HG03342 (cell line): ENCODE data around the gene EGFL6.
"Not testable (repeated sequence)": the region's sequence is repeated elsewhere in the genome, so short reads cannot be mapped to it uniquely, and the experiment has no call there.

ENCODE experiments used
- ATAC-seq: cut with Tn5 transposase; IDR thresholded peaks from one replicate; pipeline ENCODE4 v1.9.1; 2021; ENCODE audit warnings: mild to moderate bottlenecking, moderate library complexity; ENCODE audit not compliant: unreplicated experiment

Gene EGFL6

DNA sequence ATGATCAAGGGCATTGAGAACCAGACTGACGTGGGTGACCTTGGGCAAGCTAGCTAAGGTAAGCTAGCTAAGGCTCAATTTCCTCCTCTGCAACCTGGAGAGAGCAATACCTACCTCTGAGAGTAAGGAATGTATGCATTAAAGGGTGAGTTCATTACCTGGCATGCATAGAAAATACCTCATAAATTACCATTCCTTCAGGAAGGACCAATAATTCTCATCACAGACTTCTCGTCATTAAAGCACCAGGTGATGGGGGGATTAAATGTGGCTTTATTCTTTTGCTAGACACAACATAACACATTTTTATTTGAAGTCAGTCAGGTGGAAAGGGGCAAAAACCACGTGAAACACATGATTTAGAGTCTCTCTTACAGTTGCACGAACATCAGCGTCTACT lies 21.5 kb downstream of the EGFL6 start:
- ATAC-seq, result no peak

DNA sequence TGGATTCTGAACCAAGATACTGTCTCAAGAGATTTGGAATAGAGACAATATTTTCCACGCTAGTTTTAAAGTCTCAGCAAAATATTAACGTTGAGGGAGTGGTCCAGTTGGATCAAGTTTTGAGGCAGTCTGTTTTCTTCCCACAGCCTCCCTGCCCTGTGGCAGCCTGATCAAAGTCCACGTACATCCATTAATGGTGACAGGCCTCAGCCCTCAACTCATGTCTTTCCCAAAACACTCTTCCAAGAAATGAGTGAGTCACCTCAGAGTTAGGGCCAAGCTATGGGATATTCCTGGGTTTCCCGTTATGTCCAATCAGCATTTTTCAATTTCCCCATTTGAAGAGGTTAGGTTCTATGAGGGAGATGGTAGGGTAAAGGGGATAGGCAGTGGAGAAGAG lies 28.5 kb downstream of the EGFL6 start:
- no peak for ATAC-seq

DNA sequence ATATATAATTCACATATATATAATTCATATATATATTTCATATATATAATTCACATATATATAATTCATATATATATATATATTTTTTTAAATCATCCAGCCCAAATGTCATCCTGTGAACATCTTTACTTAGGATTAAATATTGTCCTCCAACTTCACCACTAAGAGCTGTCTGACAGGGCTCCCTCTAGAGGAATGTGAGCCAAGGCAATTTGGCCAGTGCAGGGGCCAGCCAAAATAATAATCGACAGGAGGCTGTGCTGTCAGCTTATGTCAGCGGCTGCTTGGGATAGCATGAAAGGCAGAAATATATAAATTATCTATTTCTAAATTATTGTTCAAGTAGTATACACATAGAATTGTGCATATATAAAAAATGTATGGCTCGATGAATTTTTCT lies 29.5 kb downstream of the EGFL6 start:
- ATAC-seq, result no peak

DNA sequence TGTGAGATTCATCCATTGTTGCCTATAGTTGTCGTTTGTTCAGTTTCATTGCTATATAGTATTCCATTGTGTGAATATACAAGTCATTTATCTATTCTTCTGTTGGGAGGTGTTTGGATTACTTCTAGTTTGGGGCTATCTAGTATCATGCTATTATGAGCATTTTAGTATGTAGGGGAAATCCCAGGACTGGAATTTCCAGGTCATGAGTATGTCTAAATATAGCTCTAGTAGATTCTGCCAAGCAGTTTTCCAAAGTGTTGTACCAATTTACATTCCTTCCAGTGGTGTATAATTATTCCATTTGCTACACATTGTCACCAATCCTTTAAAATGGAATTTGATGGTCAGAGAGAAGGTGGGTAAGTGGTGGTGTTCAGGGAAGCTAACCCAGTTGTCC lies 30.1 kb downstream of the EGFL6 start:
- ATAC-seq, result no peak

DNA sequence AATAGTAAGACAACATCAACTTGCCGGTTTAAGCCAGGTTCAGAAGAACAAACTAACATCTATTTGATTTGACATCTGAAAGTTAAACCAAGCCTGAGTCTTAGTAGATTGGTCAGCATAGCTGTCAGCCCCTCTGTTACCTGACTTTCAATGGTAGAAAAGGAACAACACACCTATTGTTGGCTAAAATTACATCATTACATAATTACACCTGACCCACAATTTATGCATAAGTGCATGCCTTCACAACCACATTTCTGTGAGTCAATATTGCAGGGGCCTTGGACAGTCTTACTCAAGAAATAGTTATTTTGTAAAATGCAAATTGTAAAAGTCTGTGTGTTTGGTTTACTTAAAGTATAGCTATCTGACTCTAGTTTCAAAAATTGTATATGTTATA lies 36.2 kb downstream of the EGFL6 start:
- ATAC-seq, result no peak

DNA sequence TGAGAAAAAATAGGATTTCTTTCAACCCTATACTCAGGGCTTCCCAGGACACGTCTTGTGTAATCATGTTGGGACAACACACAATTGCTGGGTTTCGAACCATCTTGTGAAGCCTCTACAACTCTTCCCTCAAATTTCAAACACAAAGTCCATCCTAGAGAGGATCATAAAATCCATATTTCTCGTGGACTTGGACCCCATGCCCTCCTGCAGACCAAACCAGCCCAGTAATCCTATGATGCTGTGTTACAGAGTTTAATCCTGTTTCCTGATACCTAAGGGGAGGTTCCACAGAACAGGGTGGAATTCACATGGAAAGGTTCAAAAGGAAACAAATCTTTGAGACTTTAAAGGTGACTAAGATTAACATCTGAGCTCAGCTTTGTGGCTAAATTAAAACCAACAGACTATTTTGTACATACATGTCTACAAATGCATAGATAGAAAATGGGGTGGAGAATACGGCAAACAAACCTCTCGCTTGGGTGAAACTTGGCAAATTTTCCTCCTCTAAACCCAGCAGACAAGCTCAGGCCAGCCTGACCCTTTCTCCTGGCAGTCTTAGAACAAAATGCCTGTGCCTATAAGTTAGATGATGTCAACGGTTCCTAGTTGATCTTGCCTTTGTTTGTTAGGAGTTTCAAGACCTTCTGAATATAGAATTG lies 38.1 kb downstream of the EGFL6 start:
- ATAC-seq, result no peak

DNA sequence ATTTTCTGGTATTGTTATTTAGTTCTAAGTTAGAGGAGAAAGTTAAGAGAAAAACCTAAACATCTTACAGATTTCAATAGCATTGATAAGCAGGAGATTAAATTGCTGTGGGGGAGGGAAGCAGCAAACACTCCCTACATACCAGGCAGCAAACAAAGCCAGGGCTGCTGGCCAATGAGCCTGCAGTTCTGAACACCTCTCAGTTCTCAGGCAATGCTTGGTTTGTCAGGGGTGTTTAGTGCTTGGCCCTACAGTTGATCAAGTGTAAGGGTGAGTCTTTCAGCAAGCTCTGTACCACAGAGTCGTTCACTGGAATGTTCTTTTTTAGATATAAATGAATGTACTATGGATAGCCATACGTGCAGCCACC lies 38.6 kb downstream of the EGFL6 start:
- ATAC-seq, result no peak

DNA sequence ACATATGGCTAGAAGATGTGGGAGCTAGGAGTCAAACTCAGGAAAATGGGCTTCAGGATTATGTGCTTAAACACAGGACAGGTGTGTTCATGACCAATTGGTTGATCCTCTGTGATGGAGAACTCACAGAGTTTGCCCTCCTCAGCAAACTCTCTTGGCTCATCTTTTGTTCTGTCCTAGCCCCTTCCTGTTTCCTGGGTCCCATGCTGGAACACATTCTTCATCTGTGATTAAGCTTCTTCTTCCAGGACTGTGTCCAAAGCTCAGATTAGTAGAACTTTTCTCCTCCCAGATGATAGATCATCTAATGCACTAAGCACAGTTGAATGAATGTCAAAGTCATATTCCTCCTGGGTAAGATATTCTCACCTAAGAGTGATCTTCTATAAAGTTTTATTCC lies 44.8 kb downstream of the EGFL6 start:
- ATAC-seq, result no peak

DNA sequence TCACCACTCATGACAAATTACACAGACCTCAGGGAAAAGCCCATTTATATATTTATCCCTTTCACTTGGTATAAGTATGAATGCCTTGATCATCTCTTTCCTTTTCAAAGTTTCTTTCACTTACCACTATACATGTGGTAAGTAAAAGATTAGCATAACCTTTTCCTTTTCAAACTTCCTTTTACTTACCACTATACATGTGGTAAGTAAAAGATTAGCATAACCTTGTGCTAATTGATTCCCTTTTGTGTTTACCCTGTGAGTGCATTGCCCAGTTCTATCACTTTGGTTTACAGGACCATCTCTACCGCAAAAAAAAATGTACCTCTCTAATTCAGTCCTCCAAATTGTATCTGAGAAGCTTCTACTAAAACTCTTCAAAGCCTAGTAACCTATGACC lies 50.8 kb downstream of the EGFL6 start:
- ATAC-seq, result no peak

DNA sequence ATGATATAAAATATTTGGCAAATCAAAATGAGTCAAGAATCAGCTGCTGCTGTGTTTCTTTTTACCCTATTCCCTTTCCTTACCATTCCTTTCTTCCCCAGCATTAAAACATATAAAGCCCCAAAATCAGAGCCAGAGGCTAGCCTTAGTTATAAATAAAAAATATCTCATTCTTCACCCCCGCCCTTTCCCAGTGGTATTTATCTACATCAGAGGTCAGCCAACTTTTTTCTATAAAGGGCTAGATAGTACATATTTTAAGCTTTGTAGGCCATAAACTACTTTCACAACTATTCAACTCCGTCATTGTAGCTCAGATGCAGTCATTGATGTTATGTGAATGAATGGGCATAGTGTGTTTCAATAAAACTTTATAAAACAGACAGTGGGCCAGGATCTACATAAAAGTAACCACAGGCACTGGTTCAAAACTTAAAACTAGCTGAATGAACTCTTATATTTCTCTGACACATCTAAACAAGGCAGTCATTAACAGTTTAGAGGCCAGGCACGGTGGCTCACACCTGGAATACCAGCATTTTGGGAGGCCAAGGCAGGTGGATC lies 53.1 kb downstream of the EGFL6 start:
- ATAC-seq, result no peak

DNA sequence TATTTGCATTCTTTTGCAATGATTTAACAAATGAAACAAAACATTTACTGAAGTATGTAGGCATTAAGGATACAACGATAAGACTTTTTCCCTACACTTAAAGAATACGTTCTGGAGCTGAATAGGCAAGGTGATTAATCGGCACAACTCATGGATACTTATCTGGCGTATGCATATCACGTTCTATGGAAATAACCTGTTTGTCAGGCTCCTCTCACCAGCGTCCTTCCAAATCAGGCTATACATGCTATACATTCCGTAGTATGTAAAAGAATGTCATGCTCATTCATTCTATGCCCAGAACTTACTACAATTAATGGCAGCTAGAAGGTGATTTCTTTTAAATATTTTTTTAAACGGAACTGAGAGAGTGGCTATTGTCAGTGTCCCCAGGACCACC lies 57.9 kb downstream of the EGFL6 start:
- ATAC-seq, result no peak

DNA sequence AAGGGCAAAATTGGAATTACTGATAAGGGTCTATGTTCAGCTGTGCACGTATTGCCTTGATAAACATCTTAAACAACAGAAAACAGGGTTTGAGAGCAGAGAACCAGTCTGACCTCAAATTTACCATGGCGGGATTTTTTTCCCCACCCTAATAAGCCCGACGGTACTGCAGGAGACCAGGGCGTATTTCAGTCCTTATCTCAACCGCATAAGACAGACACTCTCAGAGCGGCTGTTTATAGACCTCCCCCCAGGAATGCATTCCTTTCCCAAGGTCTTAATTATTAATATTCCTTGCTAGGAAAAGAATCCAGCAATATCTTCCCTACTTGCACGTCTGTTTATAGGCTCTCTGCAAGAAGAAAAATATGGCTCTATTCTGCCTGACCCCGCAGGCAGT lies 67.8 kb downstream of the EGFL6 start:
- ATAC-seq, result not testable (repeated sequence)

DNA sequence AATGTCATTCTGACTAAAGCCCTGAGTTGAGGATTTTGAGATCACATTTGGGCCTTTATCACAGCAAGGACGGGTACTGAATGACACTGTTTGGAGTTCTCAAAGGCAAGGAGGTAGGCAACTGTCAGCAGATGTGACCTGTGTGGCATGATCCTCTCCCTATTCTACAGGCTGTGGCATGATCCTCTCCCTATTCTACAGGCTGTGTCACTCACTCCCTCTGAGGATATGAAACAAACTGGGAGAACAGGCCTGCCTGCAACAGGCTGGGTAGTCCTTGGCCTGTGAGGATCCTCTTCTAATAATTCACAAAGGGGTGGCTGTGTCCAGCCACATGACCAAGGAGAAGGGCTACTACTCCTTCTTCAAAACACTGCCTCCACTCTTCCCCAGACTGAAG lies 68.6 kb downstream of the EGFL6 start:
- no peak for ATAC-seq

DNA sequence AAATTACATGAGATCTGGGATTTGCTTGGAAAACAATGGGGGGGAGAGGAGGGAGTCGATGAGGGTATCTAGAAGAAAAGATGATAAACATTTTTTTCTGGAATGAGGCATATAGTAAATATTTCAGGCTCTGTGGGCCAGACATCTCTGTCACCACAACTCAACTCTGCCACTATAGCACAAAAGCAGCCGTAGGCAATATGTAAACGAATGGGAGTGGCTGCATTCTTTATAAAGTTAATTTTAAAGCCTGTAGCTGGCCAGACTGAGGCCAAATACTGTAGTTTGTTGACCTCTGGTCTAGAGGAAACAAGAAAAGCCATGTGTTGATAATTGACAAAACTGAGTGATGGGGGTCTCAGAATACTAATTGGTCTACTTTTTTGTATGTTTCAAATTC lies 69.4 kb downstream of the EGFL6 start:
- ATAC-seq, result no peak

DNA sequence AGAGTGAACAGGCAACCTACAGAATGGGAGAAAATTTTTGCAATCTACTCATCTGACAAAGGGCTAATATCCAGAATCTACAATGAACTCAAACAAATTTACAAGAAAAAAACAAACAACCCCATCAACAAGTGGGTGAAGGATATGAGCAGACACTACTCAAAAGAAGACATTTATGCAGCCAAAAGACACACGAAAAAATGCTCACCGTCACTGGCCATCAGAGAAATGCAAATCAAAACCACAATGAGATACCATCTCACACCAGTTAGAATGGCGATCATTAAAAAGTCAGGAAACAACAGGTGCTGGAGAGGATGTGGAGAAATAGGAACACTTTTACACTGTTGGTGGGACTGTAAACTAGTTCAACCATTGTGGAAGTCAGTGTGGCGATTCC lies 72.3 kb downstream of the EGFL6 start:
- ATAC-seq, result not testable (repeated sequence)

DNA sequence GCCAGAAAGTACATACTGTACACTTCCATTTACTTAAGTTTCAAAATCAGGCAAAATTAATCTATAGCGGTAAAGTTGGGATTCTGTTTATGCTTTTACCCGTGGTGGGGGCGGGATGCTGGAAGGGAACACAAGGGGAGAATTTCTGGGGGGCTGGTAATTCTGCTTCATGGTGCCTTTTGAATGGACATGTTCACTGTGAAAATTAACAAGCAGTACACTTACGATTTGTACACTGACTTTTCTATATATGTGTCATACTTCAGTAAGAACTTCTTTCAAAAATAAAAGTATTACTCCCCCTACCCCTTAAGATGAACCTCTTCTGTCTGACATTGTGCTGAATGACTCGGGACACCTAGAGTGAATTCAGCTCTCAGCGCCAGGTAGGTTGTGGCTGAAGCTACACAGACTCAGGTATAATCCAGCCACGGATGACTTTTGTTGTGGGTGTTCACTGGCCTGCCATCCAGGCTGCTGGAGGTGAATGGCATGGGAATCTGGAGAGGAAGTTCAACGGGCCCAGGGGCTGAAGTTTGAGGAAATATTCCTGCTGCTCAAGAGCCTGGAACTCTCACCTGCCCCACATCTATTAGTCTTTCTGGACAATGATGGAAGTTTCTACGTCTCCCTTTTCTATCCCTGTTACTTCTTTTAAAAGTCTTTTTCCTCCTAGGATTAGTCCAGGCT lies 76.2 kb downstream of the EGFL6 start:
- ATAC-seq, result no peak

DNA sequence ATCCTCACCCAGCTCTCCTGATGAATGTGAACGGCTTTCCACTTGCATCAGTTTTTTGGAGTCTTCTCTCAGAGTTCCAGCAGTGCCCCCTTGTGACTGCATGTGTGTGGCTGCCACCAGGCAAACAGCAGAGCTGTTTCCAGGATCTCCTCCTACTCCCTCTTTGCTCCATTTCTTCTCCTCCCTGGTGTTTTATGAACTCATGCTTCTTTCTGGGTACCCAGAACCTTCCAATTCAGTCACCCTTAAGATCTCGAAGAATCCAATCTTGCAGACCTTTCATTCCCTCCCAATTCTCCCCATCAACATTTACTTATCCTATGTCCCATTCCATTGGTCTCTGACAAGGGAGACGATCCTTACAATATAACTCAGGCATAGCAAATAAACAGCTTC lies 76.8 kb downstream of the EGFL6 start:
- ATAC-seq, result no peak

DNA sequence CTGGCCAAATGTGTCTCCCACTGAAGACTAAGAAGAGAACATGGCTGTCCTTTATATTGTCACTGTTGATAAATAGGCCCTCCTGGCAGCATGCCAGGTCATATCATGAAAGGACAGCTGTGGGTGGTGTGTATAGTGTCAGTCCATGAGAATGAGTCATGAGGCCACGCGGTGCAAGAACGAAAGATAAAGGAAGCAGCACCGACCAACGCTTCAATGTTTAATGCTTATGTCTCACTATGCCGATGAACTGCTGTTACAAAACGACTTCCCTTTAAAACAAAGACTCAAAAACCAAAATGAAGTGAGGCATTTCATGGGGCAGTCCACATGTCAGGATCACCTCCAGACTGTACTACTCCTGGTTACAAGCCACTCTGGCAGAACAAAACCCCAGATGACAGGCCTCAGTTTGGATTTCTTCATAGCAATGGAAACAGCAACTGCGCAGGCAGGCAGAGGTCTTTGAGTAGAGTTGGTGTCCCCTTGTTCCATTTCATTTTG lies 78.4 kb downstream of the EGFL6 start:
- ATAC-seq, result no peak

DNA sequence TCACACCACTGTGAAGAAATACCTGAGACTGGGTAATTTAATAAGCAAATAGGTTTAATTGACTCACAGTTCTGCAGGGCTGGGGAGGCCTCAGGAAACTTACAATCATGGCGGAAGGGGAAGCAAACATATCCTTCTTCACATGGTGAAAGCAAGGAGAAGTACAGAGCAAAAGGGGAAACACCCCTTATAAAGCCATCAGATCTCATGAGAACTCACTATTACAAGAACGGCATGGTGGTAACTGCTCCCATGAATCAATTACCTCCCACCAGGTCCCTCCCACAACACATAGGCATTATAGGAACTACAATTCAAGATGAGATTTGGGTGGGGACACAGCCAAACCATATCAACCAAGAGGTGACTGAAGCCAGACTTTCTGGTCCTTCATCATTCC lies 78.9 kb downstream of the EGFL6 start:
- ATAC-seq, result not testable (repeated sequence)

DNA sequence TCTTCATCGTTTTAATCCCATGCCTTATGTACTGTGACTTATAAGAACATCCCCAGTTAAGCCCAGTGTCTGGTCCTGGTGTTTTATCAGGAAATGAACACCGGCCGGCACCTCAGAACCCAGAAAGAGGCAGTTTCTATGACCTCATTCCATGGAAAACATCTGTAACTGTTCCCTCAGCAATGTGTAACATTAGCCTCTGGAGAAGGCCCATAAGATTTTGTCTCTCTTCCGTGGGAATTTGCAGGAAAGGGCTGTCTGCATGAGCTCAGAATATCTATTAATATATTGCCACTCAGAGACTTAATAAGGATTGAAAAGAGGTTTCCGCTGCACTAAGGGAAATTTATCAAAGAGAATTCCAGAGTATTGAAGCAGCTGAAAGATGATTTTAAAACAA lies 80.4 kb downstream of the EGFL6 start:
- no peak for ATAC-seq

DNA sequence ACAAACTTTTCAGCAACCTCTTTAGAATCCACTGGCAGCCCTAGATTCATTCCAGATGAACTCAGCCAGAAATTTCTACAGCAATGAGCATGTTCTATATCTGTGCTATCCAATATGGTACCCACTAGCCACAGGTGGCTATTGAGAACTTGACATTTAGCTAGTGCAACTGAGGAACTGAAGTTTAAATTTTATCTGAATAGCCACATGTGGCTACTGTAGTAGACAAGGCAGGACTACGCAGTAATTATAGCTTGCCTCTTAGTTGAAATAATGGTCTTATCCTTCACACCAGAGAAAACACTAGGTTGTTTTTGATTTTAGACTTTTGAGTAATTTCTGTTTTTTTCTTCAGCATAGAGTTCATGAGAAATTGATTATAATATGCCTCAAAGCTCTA lies 80.9 kb downstream of the EGFL6 start:
- ATAC-seq, result no peak

DNA sequence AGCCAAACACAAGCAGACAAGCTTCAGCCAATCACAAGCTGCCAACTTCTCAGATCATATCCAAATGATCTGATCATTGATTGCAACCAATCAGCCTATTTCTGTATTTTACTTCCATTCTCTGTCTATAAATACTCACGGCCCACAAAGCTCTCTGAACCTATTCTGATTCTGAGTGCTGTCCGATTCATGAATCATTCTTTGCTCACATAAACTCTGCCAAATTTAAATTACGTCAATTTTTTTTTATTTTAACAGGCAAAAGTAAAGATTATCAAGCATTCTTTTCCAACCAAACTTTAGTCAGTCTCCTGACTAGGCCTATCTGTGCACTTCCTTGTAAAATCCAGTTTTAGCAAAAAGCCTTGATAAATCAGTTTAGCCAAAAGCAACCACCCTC lies 81.7 kb downstream of the EGFL6 start:
- ATAC-seq, result no peak
